Sigmoid colon (tissue), 4 donors: ENCODE data around the gene NFIA.

Source experiments
- EP300 ChIP-seq, 4 donors: sonication (generic); formaldehyde crosslinking; IDR thresholded peaks; one replicate each; pipeline ENCODE4 v1.6.1; 2017; ENCODE audit warnings: antibody characterized with exemption in 4 of 4
- POLR2A ChIP-seq, 2 donors: fragments of 450-650 bp; IDR thresholded peaks; one replicate each; pipeline ENCODE4 v1.6.1; 2016; ENCODE audit warnings: antibody characterized with exemption in 2 of 2, mild to moderate bottlenecking in 2 of 2, moderate library complexity in 2 of 2
- POLR2AphosphoS5 ChIP-seq, 4 donors: sonication (generic); formaldehyde crosslinking; IDR thresholded peaks; one replicate each; pipeline ENCODE4 v1.6.1; 2017; ENCODE audit warnings: antibody characterized with exemption in 4 of 4
- TF ChIP-seq, protein P1 (sequence below), 4 experiments: fragments of 450-650 bp in 3 of 4; fragments of 200-600 bp in 1 of 4; IDR thresholded peaks; one replicate each; pipeline ENCODE4 v1.5.1; 2016 to 2019; ENCODE audit warnings: antibody characterized with exemption in 4 of 4, mild to moderate bottlenecking in 3 of 4, moderate library complexity in 2 of 4

DNA sequence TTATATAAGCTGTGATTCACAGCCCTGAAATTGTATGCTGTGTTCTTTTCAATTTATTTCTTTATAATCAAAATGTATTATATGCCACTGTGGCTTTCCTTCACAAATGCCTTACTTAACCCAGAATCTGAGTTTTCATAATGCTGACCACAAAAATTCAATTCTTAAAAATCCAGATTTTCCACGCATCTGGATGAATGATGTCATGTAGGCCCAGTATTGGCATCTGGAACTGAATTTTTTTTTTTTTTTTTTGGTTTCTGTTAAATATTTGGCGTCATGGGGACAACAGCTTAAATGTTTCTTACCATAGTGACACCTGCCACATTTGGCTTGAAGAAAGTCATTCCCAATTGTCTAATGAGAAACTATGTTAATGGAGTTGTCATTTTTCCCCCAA is 345.8 kb downstream of the NFIA start:
- TF ChIP-seq, protein P1, sequence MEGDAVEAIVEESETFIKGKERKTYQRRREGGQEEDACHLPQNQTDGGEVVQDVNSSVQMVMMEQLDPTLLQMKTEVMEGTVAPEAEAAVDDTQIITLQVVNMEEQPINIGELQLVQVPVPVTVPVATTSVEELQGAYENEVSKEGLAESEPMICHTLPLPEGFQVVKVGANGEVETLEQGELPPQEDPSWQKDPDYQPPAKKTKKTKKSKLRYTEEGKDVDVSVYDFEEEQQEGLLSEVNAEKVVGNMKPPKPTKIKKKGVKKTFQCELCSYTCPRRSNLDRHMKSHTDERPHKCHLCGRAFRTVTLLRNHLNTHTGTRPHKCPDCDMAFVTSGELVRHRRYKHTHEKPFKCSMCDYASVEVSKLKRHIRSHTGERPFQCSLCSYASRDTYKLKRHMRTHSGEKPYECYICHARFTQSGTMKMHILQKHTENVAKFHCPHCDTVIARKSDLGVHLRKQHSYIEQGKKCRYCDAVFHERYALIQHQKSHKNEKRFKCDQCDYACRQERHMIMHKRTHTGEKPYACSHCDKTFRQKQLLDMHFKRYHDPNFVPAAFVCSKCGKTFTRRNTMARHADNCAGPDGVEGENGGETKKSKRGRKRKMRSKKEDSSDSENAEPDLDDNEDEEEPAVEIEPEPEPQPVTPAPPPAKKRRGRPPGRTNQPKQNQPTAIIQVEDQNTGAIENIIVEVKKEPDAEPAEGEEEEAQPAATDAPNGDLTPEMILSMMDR (IDR thresholded peaks at IDR 0.05) = no peak
- TF ChIP-seq POLR2AphosphoS5 (IDR thresholded peaks at IDR 0.05) = no peak
- TF ChIP-seq EP300 (IDR thresholded peaks at IDR 0.05) = no peak
- no peak for TF ChIP-seq POLR2A (IDR thresholded peaks at IDR 0.05)
